ENCODE measurements around the gene CBY2. TPM values are rescaled to one million over a fixed set of nuclear protein-coding genes. Genes with fewer than 3 reads are reported as not detected.

CBY2 gene
- total RNA-seq, 4 donors from 2014 or later = not detected

GRCh38 chr13:45721203-45721731 is 19.1 kb downstream of the CBY2 start:
- no peak overlapping the region for H3K27ac ChIP-seq
- TF ChIP-seq, protein P1, sequence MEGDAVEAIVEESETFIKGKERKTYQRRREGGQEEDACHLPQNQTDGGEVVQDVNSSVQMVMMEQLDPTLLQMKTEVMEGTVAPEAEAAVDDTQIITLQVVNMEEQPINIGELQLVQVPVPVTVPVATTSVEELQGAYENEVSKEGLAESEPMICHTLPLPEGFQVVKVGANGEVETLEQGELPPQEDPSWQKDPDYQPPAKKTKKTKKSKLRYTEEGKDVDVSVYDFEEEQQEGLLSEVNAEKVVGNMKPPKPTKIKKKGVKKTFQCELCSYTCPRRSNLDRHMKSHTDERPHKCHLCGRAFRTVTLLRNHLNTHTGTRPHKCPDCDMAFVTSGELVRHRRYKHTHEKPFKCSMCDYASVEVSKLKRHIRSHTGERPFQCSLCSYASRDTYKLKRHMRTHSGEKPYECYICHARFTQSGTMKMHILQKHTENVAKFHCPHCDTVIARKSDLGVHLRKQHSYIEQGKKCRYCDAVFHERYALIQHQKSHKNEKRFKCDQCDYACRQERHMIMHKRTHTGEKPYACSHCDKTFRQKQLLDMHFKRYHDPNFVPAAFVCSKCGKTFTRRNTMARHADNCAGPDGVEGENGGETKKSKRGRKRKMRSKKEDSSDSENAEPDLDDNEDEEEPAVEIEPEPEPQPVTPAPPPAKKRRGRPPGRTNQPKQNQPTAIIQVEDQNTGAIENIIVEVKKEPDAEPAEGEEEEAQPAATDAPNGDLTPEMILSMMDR (IDR thresholded peaks at IDR 0.05) = no peak
- no peak for TF ChIP-seq POLR2A (IDR thresholded peaks at IDR 0.05)
- no peaks in the 10 kb centered on the region for H3K9me3 ChIP-seq
- DNase-seq = no peak
- H3K4me3 ChIP-seq = no peak overlapping the region
- no peaks in the 10 kb centered on the region for H3K36me3 ChIP-seq
- H3K4me1 ChIP-seq = no peaks in the 10 kb centered on the region
- no peaks in the 10 kb centered on the region for H3K27me3 ChIP-seq

DNA sequence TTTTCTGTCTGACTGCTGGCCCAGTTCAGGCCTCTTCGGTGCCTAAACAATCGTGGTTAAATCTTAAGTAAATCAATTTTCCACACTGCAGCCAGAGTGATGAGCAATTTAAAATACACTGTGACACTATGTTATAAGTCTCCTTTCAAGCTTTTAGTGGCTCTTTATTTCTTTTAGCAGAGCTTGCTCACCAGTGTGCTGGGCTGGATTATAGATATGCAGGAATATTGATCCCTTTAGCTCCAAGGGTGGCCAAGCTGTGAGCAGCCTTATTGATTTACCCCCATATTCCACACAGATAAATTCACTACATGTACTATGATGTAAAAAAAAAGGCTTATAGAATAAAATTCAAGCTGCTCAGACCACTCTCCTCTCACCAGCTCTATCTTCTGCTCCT is 21.7 kb downstream of the CBY2 start:
- Histone ChIP-seq H3K4me3 (no peak overlapping the region), H3K27ac (no peak overlapping the region), H3K4me1 (no peaks in the 10 kb centered on the region), H3K9me3 (no peaks in the 10 kb centered on the region), H3K27me3 (no peaks in the 10 kb centered on the region), H3K36me3 (no peaks in the 10 kb centered on the region)
- TF ChIP-seq POLR2A (IDR thresholded peaks at IDR 0.05) = no peak
- TF ChIP-seq, protein P1 (IDR thresholded peaks at IDR 0.05) = no peak
- DNase-seq = no peak

DNA sequence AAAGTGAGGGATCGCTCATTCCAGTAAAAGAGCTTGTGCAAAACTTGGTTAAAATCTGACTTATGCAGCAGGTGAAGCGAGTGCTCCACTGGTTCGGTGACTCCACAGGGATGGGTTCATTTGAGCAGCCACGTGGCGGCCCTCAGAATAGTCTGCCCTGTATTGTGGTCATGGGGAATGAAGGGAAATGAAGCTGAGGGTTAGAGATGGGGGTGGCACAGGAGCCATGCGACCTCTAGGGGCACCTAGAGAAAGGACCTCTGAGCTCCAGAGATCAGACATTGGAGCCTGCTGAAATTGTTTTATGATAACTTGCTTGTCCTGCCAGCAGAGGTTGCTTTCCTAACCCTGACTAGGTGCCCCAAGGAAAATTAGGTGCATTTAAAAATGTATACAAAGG is 26.6 kb downstream of the CBY2 start:
- Histone ChIP-seq H3K27ac (no peak overlapping the region), H3K4me3 (no peak overlapping the region), H3K36me3 (no peaks in the 10 kb centered on the region), H3K27me3 (no peaks in the 10 kb centered on the region), H3K4me1 (no peaks in the 10 kb centered on the region), H3K9me3 (no peaks in the 10 kb centered on the region)
- no peak for DNase-seq
- TF ChIP-seq, protein P1 (IDR thresholded peaks at IDR 0.05) = no peak
- TF ChIP-seq POLR2A (IDR thresholded peaks at IDR 0.05) = no peak

GRCh38 chr13:45731455-45731854 is 29.3 kb downstream of the CBY2 start:
- H3K9me3 ChIP-seq = no peaks in the 10 kb centered on the region
- H3K4me3 ChIP-seq = no peak overlapping the region
- no peak for TF ChIP-seq POLR2A (IDR thresholded peaks at IDR 0.05)
- TF ChIP-seq, protein P1 (IDR thresholded peaks at IDR 0.05) = no peak
- DNase-seq = no peak
- no peak overlapping the region for H3K27ac ChIP-seq
- H3K27me3 ChIP-seq = no peaks in the 10 kb centered on the region
- H3K4me1 ChIP-seq = no peaks in the 10 kb centered on the region
- H3K36me3 ChIP-seq = no peaks in the 10 kb centered on the region

- H3K27ac ChIP-seq = no peak overlapping the region
- no peak overlapping the region for H3K4me3 ChIP-seq
- H3K27me3 ChIP-seq = no peaks in the 10 kb centered on the region
- TF ChIP-seq POLR2A (IDR thresholded peaks at IDR 0.05) = no peak
- TF ChIP-seq, protein P1 (IDR thresholded peaks at IDR 0.05) = no peak
- no peaks in the 10 kb centered on the region for H3K4me1 ChIP-seq
- DNase-seq = no peak
- no peaks in the 10 kb centered on the region for H3K9me3 ChIP-seq
- no peaks in the 10 kb centered on the region for H3K36me3 ChIP-seq
These were observed 30.8 kb downstream of the CBY2 start for GRCh38 chr13:45732916-45733315.

- Histone ChIP-seq H3K27ac (no peak overlapping the region), H3K27me3 (no peaks in the 10 kb centered on the region), H3K36me3 (no peaks in the 10 kb centered on the region), H3K4me3 (no peak overlapping the region), H3K4me1 (no peaks in the 10 kb centered on the region), H3K9me3 (no peaks in the 10 kb centered on the region)
- no peak for DNase-seq
- TF ChIP-seq POLR2A (IDR thresholded peaks at IDR 0.05) = no peak
- TF ChIP-seq, protein P1 (IDR thresholded peaks at IDR 0.05) = no peak
These were observed 31.2 kb downstream of the CBY2 start for GRCh38 chr13:45733361-45733760.
